Parathyroid adenoma (tissue), 2 donors: ENCODE measurements around the gene EEF1AKMT2.

Source experiments
- H2AFZ ChIP-seq: fragments of 300-600 bp; sonication (generic); one replicate; pipeline ENCODE4 v1.7.0; 2017; ENCODE audit warnings: antibody characterized with exemption, mild to moderate bottlenecking
- H3K27ac ChIP-seq: fragments of 300-600 bp; sonication (generic); one replicate; pipeline ENCODE4 v1.7.0; 2017
- H3K27me3 ChIP-seq: fragments of 300-600 bp; sonication (generic); one replicate; pipeline ENCODE4 v1.7.0; 2017; ENCODE audit warnings: low read length; ENCODE audit not compliant: control insufficient read depth, insufficient read depth
- H3K36me3 ChIP-seq: fragments of 300-600 bp; sonication (generic); one replicate; pipeline ENCODE4 v1.7.0; 2017; ENCODE audit warnings: low read length; ENCODE audit not compliant: control insufficient read depth, insufficient read depth
- H3K4me1 ChIP-seq: fragments of 300-600 bp; sonication (generic); one replicate; pipeline ENCODE4 v1.7.0; 2017; ENCODE audit warnings: control low read depth
- H3K4me2 ChIP-seq: fragments of 300-600 bp; sonication (generic); one replicate; pipeline ENCODE4 v1.7.0; 2017; ENCODE audit warnings: low read length
- H3K4me3 ChIP-seq: fragments of 300-600 bp; sonication (generic); one replicate; pipeline ENCODE4 v1.7.0; 2017; ENCODE audit warnings: low read depth, low read length
- H3K79me2 ChIP-seq: fragments of 300-600 bp; sonication (generic); one replicate; pipeline ENCODE4 v1.7.0; 2017; ENCODE audit warnings: control low read depth
- H3K9ac ChIP-seq: fragments of 300-600 bp; sonication (generic); one replicate; pipeline ENCODE4 v1.7.0; 2017; ENCODE audit warnings: mild to moderate bottlenecking
- H3K9me3 ChIP-seq: fragments of 300-600 bp; sonication (generic); one replicate; pipeline ENCODE4 v1.7.0; 2017; ENCODE audit warnings: low read length; ENCODE audit not compliant: control insufficient read depth
- TF ChIP-seq, protein P1 (sequence below): fragments of 300-600 bp; sonication (generic); IDR thresholded peaks from one replicate; pipeline ENCODE4 v1.7.0; 2017; ENCODE audit warnings: antibody characterized with exemption, mild to moderate bottlenecking
- donor health status: primary hyperparathyroidism.

EEF1AKMT2 gene

DNA sequence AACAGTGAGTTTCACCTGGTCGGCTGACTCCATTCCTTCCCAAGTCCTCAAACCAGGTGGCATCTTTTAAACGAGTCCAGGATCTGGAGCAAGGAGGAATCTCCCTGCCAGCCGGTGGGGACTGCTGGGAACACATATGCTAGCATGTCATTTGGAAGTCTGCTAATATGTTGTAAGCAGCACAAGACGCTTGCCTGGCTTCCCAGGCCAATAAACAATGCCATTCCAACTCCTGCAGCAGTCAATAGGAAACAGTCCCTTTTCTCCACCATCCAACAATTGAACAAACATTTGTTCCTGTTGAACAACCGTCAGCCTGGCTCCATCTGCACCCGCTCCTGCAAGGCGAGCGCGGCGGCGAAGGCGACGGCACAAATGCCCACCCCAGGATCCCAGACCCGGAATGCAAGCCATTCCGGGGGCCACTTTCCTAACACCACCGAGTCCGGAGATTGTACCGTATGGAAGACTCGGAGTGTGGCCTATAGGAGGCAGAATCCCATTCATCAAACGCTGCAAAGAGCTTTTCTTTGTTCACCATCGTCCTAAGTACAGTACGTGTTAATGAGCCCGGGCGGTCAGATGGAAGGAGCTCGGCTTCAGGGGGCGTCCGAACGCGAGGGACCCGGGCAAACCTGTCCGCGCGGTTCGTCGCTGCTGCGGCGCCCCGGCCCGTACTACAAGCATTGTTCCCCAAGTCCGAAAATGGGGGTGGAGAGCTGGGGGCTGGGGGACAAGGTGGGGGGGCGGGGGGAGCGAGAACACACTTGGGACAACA, 49.1 kb downstream of the EEF1AKMT2 start:
- Histone ChIP-seq H3K27ac (peak overlapping the region; percentile 65), H2AFZ (peak overlapping the region; percentile 35), H3K9me3 (no peaks in the 10 kb centered on the region), H3K4me1 (peaks cover 40% of the 10 kb centered on the region), H3K79me2 (peaks cover 27% of the 10 kb centered on the region), H3K27me3 (no peaks in the 10 kb centered on the region), H3K4me3 (peak overlapping the region; percentile 62), H3K36me3 (no peaks in the 10 kb centered on the region), H3K9ac (no peak overlapping the region), H3K4me2 (peak overlapping the region; percentile 88)
- TF ChIP-seq, protein P1, sequence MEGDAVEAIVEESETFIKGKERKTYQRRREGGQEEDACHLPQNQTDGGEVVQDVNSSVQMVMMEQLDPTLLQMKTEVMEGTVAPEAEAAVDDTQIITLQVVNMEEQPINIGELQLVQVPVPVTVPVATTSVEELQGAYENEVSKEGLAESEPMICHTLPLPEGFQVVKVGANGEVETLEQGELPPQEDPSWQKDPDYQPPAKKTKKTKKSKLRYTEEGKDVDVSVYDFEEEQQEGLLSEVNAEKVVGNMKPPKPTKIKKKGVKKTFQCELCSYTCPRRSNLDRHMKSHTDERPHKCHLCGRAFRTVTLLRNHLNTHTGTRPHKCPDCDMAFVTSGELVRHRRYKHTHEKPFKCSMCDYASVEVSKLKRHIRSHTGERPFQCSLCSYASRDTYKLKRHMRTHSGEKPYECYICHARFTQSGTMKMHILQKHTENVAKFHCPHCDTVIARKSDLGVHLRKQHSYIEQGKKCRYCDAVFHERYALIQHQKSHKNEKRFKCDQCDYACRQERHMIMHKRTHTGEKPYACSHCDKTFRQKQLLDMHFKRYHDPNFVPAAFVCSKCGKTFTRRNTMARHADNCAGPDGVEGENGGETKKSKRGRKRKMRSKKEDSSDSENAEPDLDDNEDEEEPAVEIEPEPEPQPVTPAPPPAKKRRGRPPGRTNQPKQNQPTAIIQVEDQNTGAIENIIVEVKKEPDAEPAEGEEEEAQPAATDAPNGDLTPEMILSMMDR = no peak

DNA sequence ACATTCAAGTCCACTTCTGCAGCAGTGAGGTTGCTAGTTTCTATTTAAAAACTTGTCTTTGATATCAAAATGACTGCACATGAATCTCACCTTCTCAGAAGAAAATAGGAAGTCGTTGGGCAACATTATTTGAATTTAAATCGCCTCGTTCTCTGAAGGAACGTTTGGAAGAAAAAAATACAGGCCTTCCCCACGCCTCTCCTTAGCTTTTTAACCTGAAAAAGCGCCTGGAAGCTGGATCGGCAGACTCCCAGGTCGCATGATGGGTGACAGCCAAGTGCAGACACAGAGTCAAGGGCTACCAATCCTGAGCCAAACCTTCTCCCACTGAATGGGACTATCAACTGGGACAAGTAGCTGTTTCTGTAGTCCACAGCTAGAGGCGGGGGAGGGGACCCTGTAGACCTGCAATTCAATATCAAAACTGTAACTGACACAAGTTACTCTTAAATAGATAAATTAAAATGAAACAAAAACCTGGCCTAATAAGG, 49.7 kb downstream of the EEF1AKMT2 start:
- Histone ChIP-seq H2AFZ (no peak overlapping the region), H3K36me3 (no peaks in the 10 kb centered on the region), H3K9me3 (no peaks in the 10 kb centered on the region), H3K27ac (peak overlapping the region; percentile 65), H3K9ac (no peak overlapping the region), H3K4me3 (peak overlapping the region; percentile 30), H3K4me2 (peak overlapping the region; percentile 88), H3K4me1 (peaks cover 46% of the 10 kb centered on the region), H3K79me2 (peaks cover 32% of the 10 kb centered on the region), H3K27me3 (no peaks in the 10 kb centered on the region)
- TF ChIP-seq, protein P1 = no peak

DNA sequence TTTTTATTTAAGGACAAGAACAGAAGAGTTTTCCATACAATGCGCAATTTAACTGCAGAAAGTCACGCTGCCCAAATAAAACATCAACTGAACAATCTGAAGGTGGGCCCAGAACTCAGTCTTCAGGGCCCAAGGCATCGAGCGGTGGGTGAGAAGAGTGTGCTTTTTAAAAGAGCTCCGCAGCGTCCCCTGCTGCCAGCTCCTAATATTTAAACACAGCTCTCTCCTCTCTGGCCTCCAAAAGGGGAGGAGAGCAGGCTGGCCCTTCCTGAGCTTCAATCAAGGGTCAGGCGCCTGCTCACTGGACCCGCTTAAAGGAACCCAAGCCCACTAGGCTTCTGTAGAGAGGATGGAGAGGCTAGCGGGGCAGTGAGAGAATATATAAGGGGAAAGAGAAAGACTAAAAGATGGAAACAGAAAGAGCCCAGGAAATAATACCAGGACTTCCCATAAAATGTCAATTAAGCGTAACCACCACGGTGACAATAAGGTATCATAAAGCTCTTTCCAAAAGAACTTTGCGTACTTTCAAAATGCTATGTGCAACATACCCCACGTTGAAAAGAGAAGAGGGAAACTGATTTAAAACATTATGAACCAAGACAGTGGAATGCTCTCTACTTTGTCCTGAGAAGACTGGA, 50.3 kb downstream of the EEF1AKMT2 start:
- H3K27me3 ChIP-seq = no peaks in the 10 kb centered on the region
- H3K79me2 ChIP-seq = peaks cover 35% of the 10 kb centered on the region
- peak overlapping the region; percentile 47 for H3K4me2 ChIP-seq
- TF ChIP-seq, protein P1 = peak; percentile 89
- peak overlapping the region; percentile 65 for H3K27ac ChIP-seq
- peak overlapping the region; percentile 30 for H3K4me3 ChIP-seq
- no peaks in the 10 kb centered on the region for H3K36me3 ChIP-seq
- H3K9me3 ChIP-seq = no peaks in the 10 kb centered on the region
- H3K4me1 ChIP-seq = peaks cover 52% of the 10 kb centered on the region
- H3K9ac ChIP-seq = no peak overlapping the region
- H2AFZ ChIP-seq = no peak overlapping the region

DNA sequence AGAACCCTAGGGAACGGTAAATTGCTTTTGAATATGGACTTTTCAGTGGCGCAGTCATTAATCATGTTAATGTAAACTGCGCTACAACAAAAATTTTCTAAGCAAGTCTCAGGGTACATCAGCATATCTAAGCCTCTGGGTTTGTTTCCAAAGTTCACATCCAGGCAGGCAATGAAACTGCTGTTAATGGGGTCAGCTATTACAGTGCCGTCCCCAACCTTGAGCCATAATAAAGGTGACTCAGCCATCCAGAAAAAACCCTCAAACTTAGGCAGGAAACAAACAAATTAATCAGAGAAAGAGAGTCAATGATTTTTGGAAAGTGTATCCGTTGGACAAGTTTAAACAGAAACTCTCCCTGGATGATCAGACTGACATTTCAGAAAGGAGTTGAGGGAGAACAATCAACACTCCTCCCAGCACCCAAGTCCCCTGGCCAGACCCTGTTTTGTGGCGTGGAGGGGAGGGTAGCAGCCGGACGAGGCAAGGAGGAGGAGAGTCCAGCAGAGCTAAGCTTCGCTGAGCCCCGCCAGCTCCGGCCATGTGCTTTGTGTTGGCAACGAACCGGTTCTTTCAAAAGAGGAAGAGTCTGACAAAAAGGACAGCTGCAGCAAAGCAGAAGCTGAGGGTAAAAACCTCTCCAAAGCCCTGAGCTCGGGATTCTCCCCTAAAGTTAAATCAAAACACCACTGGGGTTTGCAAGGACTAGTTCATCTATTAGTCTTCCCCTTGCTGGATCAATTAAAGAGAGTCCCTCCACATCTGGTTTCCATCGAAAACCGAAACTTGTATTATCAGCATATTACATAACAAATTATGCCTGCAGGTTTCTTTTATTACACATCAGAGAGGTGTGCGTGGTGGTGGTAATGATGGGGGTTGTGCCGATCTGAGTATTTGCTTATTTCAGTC, 51.1 kb downstream of the EEF1AKMT2 start:
- Histone ChIP-seq H3K36me3 (no peaks in the 10 kb centered on the region), H3K27ac (peak overlapping the region; percentile 65), H3K9ac (no peak overlapping the region), H3K27me3 (no peaks in the 10 kb centered on the region), H3K4me1 (peaks cover 58% of the 10 kb centered on the region), H3K9me3 (no peaks in the 10 kb centered on the region), H2AFZ (no peak overlapping the region), H3K79me2 (peaks cover 39% of the 10 kb centered on the region), H3K4me3 (peak overlapping the region; percentile 30), H3K4me2 (peak overlapping the region; percentile 47)
- TF ChIP-seq, protein P1 = no peak
